DND-41 (cell line): ENCODE results near the gene EMC8.
A peak's percentile ranks its signal among the peaks of the same experiment; 100 is the strongest.

Source experiments
- ATAC-seq: fragments of 200-7000 bp; cut with Tn5 transposase; 3 replicates; pipeline ENCODE4 v1.9.1; 2021; ENCODE audit warnings: low read depth; ENCODE audit not compliant: insufficient read depth
- DNase-seq: peaks from one replicate; pipeline ENCODE4 v3.0.0-alpha.2; 2020
- H2AFZ ChIP-seq: 2 replicates; pipeline ENCODE4 v1.6.0; 2012; ENCODE audit warnings: low read depth, low read length
- H3K27ac ChIP-seq: 2 replicates; pipeline ENCODE4 v1.5.1; 2012; ENCODE audit warnings: low read length, inconsistent platforms
- H3K27me3 ChIP-seq: fragments of 200-600 bp; sonication (generic); 2 replicates; pipeline ENCODE4 v1.6.0; 2012; ENCODE audit warnings: low read length, mild to moderate bottlenecking, inconsistent platforms; ENCODE audit not compliant: insufficient read depth, poor library complexity
- H3K36me3 ChIP-seq: 2 replicates; pipeline ENCODE4 v1.5.1; 2012; ENCODE audit warnings: low read length, inconsistent platforms; ENCODE audit not compliant: insufficient read depth
- H3K4me1 ChIP-seq: 2 replicates; pipeline ENCODE4 v1.5.1; 2012; ENCODE audit warnings: mild to moderate bottlenecking, low read length; ENCODE audit not compliant: insufficient read depth
- H3K4me2 ChIP-seq: 2 replicates; pipeline ENCODE4 v1.6.0; 2012; ENCODE audit warnings: mild to moderate bottlenecking, moderate library complexity, low read length, inconsistent platforms; ENCODE audit not compliant: insufficient read depth
- H3K4me3 ChIP-seq, 2 experiments: fragments of 200-600 bp in 1 of 2; shearing (Covaris generic) in 1 of 2; 2 replicates each; pipeline ENCODE4 v1.5.1; 2012 to 2016; ENCODE audit warnings: inconsistent platforms in 2 of 2, low read length in 2 of 2, mild to moderate bottlenecking in 2 of 2, low read depth in 1 of 2, moderate library complexity in 1 of 2
- H3K79me2 ChIP-seq: 2 replicates; pipeline ENCODE4 v1.6.0; 2012; ENCODE audit warnings: low read length, inconsistent platforms; ENCODE audit not compliant: insufficient read depth
- H3K9ac ChIP-seq: 2 replicates; pipeline ENCODE4 v1.6.0; 2012; ENCODE audit warnings: low read depth, mild to moderate bottlenecking, inconsistent platforms, low read length, moderate library complexity
- H3K9me3 ChIP-seq: 2 replicates; pipeline ENCODE4 v1.5.1; 2012; ENCODE audit warnings: low read length, moderate library complexity, mild to moderate bottlenecking, inconsistent platforms; ENCODE audit not compliant: insufficient read depth, severe bottlenecking
- H4K20me1 ChIP-seq: 2 replicates; pipeline ENCODE4 v1.6.0; 2012; ENCODE audit warnings: low read length; ENCODE audit not compliant: insufficient read depth
- CTCF ChIP-seq: IDR thresholded peaks from 2 replicates; pipeline ENCODE4 v1.5.1; 2012; ENCODE audit warnings: borderline replicate concordance, low read length, moderate library complexity, mild to moderate bottlenecking; ENCODE audit not compliant: poor library complexity, severe bottlenecking; ENCODE audit errors: extremely low read depth
- EZH2 ChIP-seq: IDR thresholded peaks from 3 replicates; pipeline ENCODE4 v1.6.1; 2012; ENCODE audit warnings: borderline replicate concordance, low read depth, mild to moderate bottlenecking, moderate library complexity, low read length, inconsistent platforms; ENCODE audit not compliant: severe bottlenecking

EMC8 gene

GRCh38 chr16:85733839-85734170 lies 65.5 kb downstream of the EMC8 start:
- H3K27me3 ChIP-seq = no peaks in the 10 kb centered on the region
- no peak overlapping the region for H3K9ac ChIP-seq
- TF ChIP-seq CTCF (no peak), EZH2 (no peak)
- H2AFZ ChIP-seq = no peak overlapping the region
- no peak overlapping the region for H3K4me2 ChIP-seq
- H3K27ac ChIP-seq = no peak overlapping the region
- no peak for DNase-seq
- no peaks in the 10 kb centered on the region for H3K79me2 ChIP-seq
- H3K9me3 ChIP-seq = no peaks in the 10 kb centered on the region
- no peaks in the 10 kb centered on the region for H3K36me3 ChIP-seq
- no peaks in the 10 kb centered on the region for H3K4me1 ChIP-seq
- no peaks in the 10 kb centered on the region for H4K20me1 ChIP-seq
- ATAC-seq = no peak
- H3K4me3 ChIP-seq = no peak overlapping the region

GRCh38 chr16:85733155-85733838 lies 66.0 kb downstream of the EMC8 start:
- H4K20me1 ChIP-seq = no peaks in the 10 kb centered on the region
- H3K4me1 ChIP-seq = no peaks in the 10 kb centered on the region
- no peaks in the 10 kb centered on the region for H3K79me2 ChIP-seq
- no peaks in the 10 kb centered on the region for H3K27me3 ChIP-seq
- no peak overlapping the region for H3K9ac ChIP-seq
- H3K36me3 ChIP-seq = no peaks in the 10 kb centered on the region
- DNase-seq (peak; percentile 24), ATAC-seq (peak; percentile 43; the same call in 1 of the 3 replicates)
- TF ChIP-seq CTCF (no peak), EZH2 (no peak)
- no peak overlapping the region for H3K27ac ChIP-seq
- no peak overlapping the region for H3K4me3 ChIP-seq
- no peak overlapping the region for H3K4me2 ChIP-seq
- no peaks in the 10 kb centered on the region for H3K9me3 ChIP-seq
- H2AFZ ChIP-seq = no peak overlapping the region

- Histone ChIP-seq H3K79me2 (no peaks in the 10 kb centered on the region), H2AFZ (no peak overlapping the region), H3K4me1 (no peaks in the 10 kb centered on the region), H3K4me3 (no peak overlapping the region), H3K36me3 (no peaks in the 10 kb centered on the region), H3K9ac (no peak overlapping the region), H3K9me3 (no peaks in the 10 kb centered on the region), H3K27ac (no peak overlapping the region), H4K20me1 (no peaks in the 10 kb centered on the region), H3K4me2 (no peak overlapping the region), H3K27me3 (no peaks in the 10 kb centered on the region)
- DNase-seq (no peak), ATAC-seq (no peak)
- TF ChIP-seq EZH2 (no peak), CTCF (no peak)
Observed at GRCh38 chr16:85731179-85731578, 68.2 kb downstream of the EMC8 start.

GRCh38 chr16:85730186-85730465 lies 69.2 kb downstream of the EMC8 start:
- Histone ChIP-seq H3K4me2 (no peak overlapping the region), H3K4me3 (no peak overlapping the region), H3K9me3 (no peaks in the 10 kb centered on the region), H3K27me3 (peaks cover 4% of the 10 kb centered on the region), H3K79me2 (no peaks in the 10 kb centered on the region), H2AFZ (no peak overlapping the region), H3K27ac (no peak overlapping the region), H3K9ac (no peak overlapping the region), H3K36me3 (no peaks in the 10 kb centered on the region), H3K4me1 (no peaks in the 10 kb centered on the region), H4K20me1 (no peaks in the 10 kb centered on the region)
- TF ChIP-seq EZH2 (no peak), CTCF (no peak)
- ATAC-seq (no peak), DNase-seq (no peak)
